Ramos (cell line): Measurements from ENCODE around the gene NISCH.

Experiments used
- in situ Hi-C: fragments of 300-500 bp; cut with MboI; formaldehyde crosslinking; loops from one replicate; pipeline ENCODE4 v1.14.3; 2022; ENCODE audit warnings: low sequenced_read_pairs; ENCODE audit not compliant: unreplicated experiment

The NISCH gene

DNA sequence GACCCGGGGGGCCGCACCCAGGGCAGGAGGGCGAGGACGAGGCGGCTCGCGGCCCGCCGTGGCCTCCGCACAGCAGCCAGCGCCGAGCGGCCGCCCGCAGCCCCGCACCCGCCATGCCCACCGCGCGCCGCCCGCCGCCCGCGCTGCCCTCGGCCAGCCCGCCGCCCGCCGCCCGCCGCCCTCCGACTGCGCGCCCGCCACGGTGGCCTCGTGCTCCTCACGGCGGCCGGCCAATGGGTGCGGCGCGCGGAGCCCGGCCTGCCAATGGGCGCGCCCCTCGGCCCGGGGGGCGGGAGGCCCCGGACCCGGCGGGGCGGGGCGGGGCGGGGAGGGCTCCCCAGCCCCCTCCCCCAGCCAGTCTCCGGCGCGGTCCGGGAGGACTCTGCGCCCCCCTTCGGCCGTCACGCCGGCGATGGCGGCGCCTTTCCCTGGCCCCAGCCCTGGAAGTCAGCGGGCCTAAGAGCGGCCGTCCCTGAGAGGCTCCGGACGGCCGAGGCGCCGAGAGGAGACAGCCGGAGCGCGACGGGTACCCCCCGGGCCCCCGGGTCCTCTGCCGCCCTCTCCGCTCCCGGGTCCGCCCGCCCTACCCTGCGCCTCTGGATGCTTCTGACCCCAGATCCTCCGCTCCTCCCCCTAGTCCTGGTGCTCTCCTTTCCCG is 78.3 kb downstream of the NISCH start, which contains the start of gene NT5DC2:
NT5DC2 (minus strand) TSS at position 235 of the 658 bp plus-strand sequence; CDS start at position 115, 120 bp downstream.
- in situ Hi-C loops, result no loop called here

- in situ Hi-C loops, result no loop called here
These were observed 79.1 kb downstream of the NISCH start for GRCh38 chr3:52534281-52535183.

GRCh38 chr3:52535411-52536111 is 80.2 kb downstream of the NISCH start:
- in situ Hi-C loops, result no loop called here

DNA sequence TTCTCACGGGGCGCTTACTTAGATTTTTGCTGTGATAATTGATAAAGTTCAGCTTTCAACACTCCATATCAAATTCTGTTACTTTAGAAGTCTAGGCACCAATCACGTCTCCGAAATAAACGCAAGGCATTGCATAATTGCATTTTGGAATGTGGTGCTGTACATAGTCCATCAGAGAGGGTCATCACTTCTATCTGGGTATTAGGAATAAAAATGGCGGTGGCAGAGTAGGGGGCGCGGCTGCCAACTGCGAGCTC is 80.6 kb downstream of the NISCH start:
- in situ Hi-C loops, result no loop called here

DNA sequence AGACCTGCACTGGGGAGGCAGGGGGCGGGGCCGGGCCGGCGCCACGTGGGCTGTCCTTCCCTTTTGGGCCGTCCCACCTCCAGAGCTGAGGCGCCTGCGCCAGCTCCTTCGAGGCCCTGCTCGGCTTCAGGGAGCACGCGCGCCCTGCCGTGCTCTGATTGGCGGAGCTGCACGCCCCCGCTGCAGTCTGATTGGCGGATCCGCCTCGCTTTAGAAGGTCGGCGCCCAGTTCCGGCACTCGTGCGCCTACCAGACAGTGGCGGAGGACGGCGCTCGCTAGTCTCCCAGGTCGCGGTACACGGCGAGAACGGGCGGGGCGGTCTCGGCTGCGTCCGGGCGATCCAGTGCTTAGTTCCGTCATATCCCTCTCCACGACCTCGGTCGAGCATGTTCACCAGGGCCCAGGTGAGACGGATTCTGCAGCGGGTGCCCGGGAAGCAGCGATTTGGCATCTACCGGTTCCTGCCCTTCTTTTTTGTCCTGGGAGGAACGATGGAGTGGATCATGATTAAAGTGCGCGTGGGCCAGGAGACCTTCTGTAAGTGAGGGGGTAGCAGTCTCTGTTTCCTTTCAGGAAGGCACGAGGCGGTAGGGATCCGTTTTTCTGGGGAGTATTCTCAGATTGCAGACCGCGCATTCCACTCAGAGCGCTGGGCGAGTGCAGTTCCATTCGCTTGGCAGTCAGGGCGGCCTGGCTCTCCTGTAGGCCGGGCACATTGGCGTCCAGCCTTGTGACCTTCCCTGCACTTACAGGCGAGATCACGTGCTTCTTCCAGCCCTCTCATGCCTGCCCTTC is 81.2 kb downstream of the NISCH start, which contains the start of gene UQCC5:
UQCC5 (plus strand) TSS at position 237 of the 796 bp plus-strand sequence; CDS start at position 388, 151 bp downstream.
- in situ Hi-C loops, result no loop called here

DNA sequence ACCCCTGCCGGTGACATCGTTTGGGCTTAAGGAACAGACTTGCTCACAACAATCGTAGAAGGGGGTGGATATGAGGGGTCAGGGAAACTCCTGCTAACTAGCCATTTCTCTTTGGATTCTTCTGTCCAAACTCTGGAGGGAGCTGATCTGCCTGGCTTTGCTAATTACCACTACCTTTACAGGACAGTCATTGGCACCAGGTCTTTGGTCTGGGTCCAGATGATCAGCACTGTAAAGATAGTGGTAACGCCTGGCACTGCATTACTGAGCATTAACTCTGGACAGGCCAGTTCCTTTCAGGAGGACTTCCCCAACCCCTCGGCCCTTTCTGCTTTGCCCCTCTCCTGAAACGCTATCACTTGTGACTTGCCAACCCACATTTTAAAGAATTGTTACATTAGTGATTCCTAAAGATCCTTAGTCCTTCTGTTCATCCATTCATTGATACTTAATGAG is 81.8 kb downstream of the NISCH start:
- in situ Hi-C loops, result no loop called here

DNA sequence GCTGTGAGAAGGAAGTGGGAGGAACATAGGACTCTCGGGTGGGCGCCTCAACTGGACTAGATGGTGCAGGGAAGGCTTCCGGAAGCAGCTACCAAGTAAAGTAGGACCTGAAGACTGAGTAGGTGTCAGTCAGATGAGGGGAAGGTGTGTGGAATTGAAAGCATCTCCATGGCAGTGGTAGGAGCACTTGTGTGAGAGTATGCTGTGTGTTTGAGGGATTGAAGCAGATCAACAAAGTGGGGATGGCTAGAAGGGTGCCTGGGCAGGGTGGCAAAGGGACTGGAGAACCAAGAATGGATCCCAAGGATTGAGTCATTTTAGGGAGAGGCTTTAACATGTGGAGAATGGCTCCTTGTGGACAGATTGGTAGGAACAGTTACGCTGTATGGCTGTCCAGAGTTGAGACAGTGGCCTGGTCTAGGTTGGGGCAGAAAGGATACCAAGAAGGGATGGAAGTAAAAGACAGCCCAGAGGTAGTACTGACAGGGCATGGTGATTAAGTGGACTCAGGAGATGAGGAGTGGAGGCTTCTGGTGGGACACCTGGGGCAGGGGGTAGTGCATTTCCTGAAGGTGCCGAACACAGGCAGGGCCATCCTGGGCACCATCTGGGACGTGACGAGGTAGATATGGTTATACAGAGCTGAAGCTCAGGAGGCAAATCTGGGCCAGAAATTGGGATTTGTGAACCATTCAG is 82.5 kb downstream of the NISCH start:
- in situ Hi-C loops, result no loop called here

DNA sequence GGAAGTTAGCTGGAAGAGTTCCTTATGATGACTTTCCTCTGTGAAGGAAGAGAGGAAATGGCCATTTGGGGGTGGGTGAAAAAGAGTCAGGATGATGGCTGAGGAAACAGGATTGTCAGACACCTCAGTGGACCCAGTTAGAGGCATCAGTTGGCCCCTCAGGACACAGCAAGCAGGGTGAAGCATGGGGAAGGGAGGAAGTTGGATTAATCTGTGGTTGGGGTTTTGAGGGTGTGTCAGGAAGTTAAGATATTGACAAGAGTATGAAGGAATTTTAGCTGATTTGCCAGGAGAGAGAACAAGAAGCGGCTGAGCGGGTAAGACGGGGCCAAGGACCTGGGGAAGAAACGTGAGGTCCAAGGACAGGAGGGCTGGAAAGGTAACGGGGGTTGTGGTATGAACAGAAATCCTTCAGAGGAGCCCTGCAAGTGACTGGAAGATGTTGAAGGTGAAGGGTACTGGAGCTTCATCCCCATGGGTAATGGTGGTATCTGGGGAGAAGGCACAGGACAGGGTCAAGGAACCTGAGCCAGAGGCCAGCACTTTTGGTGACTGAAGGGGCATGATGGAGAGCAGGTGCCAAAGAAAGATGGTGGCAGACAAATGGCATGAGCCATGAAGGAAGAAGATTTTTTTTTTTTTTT is 83.7 kb downstream of the NISCH start:
- in situ Hi-C loops, result no loop called here

GRCh38 chr3:52541050-52541449 is 85.6 kb downstream of the NISCH start:
- in situ Hi-C loops, result no loop called here
